NCI-H2029 treated with DMSO at 0.1 percent for 48 hours (cell line): ENCODE data around the gene TFDP1.

Experiments
- DNase-seq: peaks from one replicate; lab custom pipeline; 2025; lab: John Stamatoyannopoulos, UW

TFDP1 gene

GRCh38 chr13:113584205-113584869 lies at the start of gene TFDP1:
TFDP1 (plus strand) TSS chr13:113584753; CDS start chr13:113585838, 1,085 bp downstream.
- peak; percentile 21 for DNase-seq

DNA sequence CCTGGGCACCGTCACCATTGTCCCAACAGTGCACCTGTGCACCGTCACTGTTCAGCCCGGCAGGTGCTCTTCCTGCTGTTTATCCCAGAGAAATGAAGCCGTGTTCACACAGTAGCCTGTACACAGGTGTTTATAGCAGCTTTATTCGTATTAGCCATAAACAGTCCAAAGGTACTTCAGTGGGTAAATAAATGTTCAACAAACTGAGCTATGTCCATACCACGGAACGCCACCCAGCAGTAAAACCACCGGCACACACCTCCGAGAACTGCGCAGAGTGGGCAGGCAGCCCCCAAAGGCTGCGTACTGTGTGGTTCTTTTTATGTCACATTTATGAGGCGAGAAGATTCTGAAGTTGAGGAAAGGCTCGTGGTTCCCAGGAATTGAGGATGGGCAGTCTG lies 49.2 kb upstream of the TFDP1 start:
- no peak for DNase-seq

DNA sequence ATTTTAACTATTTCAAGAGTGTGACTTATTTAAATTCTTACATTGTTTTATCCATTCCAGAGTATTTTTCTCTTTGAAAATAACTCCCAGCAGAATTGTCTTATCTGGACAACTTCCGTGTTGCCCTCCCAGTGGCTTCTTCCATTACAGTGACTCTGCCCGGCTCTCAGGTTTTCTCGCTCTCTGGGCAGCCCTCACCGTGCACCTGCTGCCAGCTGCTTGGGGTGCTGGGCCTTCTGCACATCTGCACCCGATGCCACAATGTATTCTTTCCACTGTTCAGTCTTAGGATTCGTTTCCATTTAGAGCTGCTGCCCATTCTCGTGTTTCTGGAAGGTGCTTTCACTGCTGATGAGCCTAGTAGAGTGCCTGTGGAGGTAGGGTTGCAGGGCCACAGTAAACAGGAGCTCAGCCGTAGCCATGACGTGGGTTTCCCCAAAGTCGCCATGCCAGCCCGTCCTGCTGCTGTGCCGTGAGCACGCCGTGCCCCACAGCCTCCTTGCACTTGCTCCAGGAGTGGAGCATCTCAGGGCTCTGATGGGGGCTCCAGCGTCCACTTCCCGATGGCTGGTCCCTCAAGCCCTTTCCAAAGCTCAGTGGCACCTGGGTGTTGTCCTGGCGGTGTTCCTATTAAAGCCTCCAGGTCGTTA lies 48.0 kb upstream of the TFDP1 start:
- no peak for DNase-seq

- DNase-seq: no peak
Measured at GRCh38 chr13:113537205-113537604, 47.3 kb upstream of the TFDP1 start.

DNA sequence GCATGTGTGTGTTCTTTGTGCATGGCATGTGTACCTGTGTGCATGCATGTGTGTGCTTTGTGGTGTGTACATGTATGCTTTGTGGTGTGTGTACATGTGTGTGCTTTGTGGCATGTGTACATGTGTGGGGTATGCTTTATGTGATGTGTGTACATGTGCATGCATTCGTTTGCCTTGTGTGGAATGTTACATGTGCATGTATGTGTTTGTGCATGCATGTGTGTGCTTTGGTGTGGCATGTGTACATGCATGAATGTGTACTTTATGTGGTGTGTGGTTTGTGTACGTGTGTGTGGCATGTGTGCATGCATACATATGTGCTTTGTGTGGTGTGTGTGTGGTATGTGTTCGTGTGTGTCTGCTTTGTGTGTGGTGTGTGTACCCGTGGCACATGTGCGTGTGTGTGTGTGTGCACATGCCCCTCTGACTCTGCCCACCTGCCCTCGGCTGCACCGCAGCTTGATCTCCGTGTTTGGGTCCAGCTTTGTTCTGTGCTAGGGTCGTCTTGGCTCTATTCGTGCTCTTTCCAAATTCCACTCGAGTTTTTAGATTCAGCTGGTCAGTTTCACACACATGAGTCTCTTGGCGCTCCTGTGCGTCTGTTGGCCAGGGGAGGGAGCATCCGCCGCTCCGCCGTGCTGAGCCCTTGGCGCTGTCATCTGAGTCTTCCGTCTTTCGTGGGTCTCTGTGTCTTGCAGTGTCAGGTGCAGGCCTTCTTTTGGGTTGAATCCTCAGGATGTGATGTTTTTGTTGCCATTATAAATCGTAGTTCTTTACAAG lies 46.5 kb upstream of the TFDP1 start:
- no peak for DNase-seq

DNA sequence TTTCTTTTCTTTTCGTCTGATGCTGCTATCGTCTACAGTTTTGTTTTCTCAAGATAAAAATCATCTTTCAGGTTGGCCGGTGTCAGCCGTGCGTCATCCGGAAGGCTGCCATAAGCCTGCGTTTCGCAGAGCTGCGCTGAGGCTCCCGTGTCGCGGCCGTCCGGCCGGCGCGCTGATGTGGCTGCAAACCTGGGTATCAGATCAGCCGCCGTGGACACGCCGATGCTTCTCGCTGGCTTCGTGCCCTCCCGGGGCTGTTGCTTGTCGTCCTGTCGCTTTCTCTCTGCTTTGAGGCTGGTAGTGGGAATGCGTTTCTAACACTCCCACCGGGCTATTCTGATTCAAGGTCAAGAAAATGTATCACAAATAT lies 45.9 kb upstream of the TFDP1 start:
- no peak for DNase-seq

- DNase-seq: no peak
Measured at GRCh38 chr13:113539176-113539575, 45.4 kb upstream of the TFDP1 start.

DNA sequence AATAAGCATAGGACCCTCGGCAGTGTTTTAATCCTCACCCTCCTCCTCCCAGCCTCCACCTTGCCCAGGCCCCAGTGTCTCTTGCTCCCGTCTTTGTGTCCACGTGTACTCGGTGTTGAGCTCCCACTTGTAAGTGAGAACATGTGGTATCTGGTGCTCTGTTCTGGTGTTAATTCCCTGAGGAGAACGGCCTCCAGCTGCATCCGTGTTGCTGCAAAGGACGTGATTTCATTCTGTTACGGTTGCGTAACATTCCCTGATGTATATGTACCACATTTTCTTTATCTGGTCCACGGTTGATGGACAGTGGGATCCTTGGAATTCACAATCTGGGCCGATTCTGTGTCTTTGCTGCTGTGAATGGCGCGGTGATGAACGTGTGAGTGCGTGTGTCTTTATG lies 44.7 kb upstream of the TFDP1 start:
- DNase-seq: no peak

DNA sequence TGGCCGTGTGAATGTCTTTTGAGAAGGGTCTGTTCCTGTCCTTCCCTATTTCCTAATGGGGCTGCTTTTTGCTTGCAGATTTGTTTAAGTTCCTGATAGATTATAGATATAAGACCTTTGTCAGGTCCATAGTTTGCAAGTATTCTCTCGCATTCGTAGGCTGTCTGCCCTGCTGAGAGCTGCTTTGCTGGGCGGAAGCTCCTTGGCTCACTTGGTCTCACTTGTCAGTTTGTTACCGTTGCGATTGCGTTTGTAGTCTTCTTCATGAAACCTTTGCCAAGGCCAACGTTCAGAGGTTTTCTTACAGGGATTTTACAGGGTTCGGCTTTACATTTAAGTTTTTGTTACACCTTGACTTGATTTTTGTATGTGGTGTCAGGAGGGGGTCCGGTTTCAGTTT lies 44.0 kb upstream of the TFDP1 start:
- no peak for DNase-seq

DNA sequence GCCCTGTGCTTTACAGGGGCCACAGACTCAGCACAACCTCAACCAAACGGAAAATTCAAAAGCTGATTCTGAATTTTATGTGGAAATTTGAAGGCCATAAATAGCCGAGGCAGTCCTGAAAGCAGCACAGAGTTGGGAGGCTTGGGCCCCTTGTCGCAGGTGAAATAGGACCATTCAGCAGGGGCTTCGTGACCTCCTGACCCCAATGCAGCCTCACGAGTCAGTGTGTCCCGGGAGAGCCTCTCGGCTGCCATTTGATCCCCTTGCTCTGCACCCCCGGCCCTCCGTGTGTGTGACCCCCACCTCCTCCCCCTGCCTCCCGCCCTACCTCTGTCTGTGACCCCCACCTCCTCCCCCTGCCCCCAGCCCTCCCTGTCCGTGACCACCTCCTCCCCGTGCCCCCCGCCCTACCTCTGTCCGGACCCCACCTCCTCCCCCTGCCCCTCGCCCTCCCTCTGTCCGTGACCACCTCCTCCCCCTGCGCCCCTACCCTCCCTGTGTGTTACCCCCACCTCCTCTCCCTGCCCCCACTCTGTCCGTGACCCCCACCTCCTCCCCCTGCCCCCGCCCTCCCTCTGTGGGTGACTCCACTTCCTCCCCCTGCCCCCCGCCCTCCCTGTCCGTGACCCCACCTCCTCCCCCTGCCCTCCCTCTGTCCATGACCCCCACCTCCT lies 41.7 kb upstream of the TFDP1 start:
- no peak for DNase-seq

DNA sequence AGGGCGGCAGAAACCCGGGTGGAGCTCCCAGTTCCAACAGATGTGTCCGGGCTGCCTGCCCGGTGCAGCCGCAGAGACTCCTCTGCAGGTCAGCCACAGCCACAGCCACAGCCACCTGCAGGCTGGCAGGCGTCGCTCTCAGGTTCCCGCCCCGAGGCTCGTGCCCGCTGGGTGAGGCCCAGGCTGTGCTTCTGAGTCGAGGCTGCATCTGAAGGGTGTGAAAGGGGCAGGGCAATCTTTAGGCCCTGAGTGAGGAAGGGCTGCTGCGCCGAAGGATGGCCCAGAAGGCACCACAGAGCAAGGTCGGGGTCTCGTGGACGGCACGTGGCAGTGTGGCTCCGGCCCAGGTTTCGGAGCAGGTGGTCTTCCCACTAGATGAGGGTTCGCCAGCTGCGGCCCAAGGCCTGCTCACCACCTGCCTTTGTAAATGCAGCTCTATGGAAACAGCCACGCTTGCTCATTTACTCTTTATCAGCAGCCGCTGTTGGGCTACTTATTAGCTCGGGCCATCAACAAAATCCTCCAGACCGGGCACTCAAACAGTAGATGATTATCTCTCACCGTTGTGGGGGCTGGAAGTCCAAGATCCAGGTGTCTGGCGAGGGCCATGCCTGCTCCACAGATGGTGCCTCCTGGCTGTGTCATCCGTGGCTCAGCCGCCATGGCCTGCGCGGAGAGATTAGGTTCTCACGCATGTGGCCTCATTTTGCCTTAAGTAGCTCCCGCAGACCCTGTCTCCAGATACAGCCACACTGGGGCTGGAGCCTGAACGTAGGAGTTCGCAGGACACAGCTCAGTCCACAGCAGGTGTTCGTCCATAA lies 40.3 kb upstream of the TFDP1 start:
- no peak for DNase-seq

DNA sequence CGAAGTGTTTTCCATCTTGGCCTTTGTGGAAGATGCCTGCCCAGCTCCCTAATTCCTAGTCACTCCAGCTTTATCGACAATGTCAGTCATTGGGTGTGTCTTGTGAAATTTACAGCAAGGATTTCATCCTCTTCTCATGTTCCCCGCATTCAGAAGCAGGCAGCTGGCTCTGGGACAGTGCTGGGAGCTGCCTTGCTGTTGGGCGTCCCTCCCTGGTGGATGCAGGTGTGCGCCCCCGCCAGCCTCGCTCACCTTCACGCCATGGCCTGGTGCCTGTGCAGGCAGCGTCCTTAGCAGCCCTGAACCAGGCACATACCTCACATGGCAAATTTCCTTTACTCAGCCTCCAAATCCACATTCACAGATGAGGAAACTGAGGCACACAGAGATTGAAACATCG lies 39.7 kb upstream of the TFDP1 start:
- DNase-seq: no peak

DNA sequence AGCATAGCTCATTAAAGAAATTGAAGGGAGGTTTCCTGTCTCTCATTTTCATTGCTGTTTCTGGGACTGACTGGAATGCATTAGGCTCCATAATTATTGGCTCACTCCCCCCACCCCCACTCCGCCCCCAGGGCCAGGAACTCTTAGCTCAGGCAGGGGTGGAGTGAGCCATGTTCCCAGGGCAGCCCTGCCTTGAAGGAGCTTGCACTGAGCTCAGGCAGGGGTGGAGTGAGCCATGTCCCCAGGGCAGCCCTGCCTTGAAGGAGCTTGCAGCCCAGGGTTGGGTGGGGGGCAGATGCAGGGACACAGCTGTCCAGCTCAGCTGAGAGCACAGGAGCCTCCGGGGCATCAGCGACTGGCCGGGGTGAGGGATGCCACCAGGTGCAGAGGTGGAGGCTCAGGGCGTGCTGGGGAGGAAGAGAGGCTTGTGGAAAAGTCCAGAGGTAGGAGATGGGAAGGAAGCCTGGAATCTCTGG lies 39.1 kb upstream of the TFDP1 start:
- no peak for DNase-seq

GRCh38 chr13:113545931-113546516 lies 38.5 kb upstream of the TFDP1 start:
- DNase-seq: no peak

- DNase-seq: no peak
Measured at GRCh38 chr13:113546571-113547237, 37.8 kb upstream of the TFDP1 start.

- no peak for DNase-seq
Measured at GRCh38 chr13:113547238-113547971, 37.1 kb upstream of the TFDP1 start.

GRCh38 chr13:113548171-113548641 lies 36.3 kb upstream of the TFDP1 start:
- no peak for DNase-seq

- DNase-seq: no peak
Measured at GRCh38 chr13:113548778-113549621, 35.6 kb upstream of the TFDP1 start.

DNA sequence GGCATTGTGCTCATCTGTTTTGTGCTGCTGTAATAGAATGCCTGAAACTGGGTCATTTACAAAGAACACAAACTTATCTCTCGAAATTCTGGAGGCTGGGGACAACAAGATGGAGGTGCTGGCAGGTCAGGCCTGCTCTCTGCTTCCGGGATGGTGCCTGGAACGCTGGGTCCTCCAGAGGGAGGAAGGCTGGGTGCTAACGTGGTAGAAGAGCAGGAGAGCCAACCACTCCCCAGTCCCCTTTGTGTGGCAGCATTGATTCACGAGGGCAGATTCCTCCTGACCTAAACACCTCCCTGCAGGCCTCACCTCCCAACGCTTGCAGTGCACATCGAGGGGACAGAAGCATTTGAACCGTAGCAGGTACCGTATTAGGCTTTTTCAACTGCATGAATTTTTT lies 34.1 kb upstream of the TFDP1 start:
- DNase-seq: no peak
